ENCODE data around the gene PSIP1.
"Not testable (repeated sequence)": the region's sequence is repeated elsewhere in the genome, so short reads cannot be mapped to it uniquely, and the experiment has no call there.

The PSIP1 gene

DNA sequence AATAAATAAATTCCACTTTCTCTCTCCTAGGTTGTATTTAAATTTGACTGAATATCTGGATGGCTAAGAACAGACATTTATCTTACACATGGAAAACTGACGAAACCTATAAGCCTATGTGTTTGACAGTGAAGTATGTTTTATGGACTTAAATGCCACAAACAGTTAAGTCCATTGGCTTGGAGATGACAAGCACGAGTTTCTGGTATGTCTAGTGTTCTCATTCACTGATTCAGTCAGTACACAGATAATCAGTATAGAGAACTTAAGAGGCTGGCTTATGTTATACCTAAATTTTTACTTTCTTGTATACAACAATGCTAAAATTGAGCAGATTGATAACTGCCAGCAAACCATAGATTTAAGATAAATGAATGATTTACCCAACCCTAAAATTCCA is 49.2 kb downstream of the PSIP1 start:
- H3K4me3 ChIP-seq (ENCODE audit: low read depth, low read length): no peak overlapping the region
- TF ChIP-seq POLR2A (IDR thresholded peaks at IDR 0.05; ENCODE audit: extremely low read depth, insufficient read length) (no peak), MYC (IDR thresholded peaks at IDR 0.05; ENCODE audit: low read depth, low read length) (no peak), CTCF (IDR thresholded peaks at IDR 0.05; ENCODE audit: low read depth, low read length) (no peak), MAX (IDR thresholded peaks at IDR 0.05; ENCODE audit: low read depth, low read length) (no peak)
- no peak for DNase-seq (ENCODE audit: low read depth)

DNA sequence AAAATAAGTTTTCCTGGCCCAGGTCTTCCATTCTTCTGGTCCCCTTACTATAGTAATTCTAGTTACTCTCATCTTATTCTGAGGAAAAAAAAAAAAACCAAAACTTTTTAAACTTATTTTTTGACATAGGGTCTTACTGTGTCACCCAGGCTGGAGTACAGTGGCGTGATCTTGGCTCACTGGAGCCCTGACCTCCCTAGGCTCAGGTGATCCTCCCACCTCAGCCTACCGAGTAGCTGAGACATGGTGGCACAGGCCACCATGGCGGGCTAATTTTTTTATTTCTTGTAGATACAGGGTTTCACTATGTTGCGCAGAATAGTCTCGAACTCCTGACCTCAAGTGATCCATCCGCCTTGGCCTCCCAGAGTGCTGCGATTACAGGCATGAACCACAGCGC is 49.7 kb downstream of the PSIP1 start:
- no peak for DNase-seq (ENCODE audit: low read depth)
- H3K4me3 ChIP-seq (ENCODE audit: low read depth, low read length): no peak overlapping the region
- TF ChIP-seq POLR2A (IDR thresholded peaks at IDR 0.05; ENCODE audit: extremely low read depth, insufficient read length) (no peak), MYC (IDR thresholded peaks at IDR 0.05; ENCODE audit: low read depth, low read length) (no peak), MAX (IDR thresholded peaks at IDR 0.05; ENCODE audit: low read depth, low read length) (no peak), CTCF (IDR thresholded peaks at IDR 0.05; ENCODE audit: low read depth, low read length) (no peak)

GRCh38 chr9:15453956-15454355 is 56.8 kb downstream of the PSIP1 start:
- no peak for DNase-seq (ENCODE audit: low read depth)
- TF ChIP-seq MAX (IDR thresholded peaks at IDR 0.05; ENCODE audit: low read depth, low read length) (no peak), CTCF (IDR thresholded peaks at IDR 0.05; ENCODE audit: low read depth, low read length) (no peak), MYC (IDR thresholded peaks at IDR 0.05; ENCODE audit: low read depth, low read length) (no peak), POLR2A (IDR thresholded peaks at IDR 0.05; ENCODE audit: extremely low read depth, insufficient read length) (no peak)
- no peak overlapping the region for H3K4me3 ChIP-seq (ENCODE audit: low read depth, low read length)

DNA sequence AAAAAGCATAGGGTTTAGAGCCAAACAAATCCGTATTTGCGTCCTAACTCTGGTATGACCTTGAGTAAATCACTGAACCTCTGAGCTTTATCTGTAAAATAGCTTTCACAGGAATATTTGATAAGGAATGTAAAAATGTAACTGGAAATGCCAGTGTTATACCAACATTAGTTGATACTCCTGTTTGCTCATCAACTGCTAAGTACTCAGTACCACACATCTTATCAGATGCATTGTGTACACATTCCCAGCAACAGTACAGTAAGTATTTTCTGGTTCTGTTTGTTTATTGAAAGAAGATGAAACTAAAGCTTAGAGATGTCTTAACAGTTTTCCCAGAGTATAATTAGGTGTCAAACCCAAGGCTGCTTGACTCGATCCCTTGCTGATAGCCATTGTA is 66.6 kb downstream of the PSIP1 start:
- H3K4me3 ChIP-seq (ENCODE audit: low read depth, low read length): no peak overlapping the region
- DNase-seq (ENCODE audit: low read depth): no peak
- TF ChIP-seq MYC (IDR thresholded peaks at IDR 0.05; ENCODE audit: low read depth, low read length) (no peak), CTCF (IDR thresholded peaks at IDR 0.05; ENCODE audit: low read depth, low read length) (no peak), MAX (IDR thresholded peaks at IDR 0.05; ENCODE audit: low read depth, low read length) (no peak), POLR2A (IDR thresholded peaks at IDR 0.05; ENCODE audit: extremely low read depth, insufficient read length) (no peak)

GRCh38 chr9:15442264-15442663 is 68.5 kb downstream of the PSIP1 start:
- not testable (repeated sequence) for DNase-seq (ENCODE audit: low read depth); H3K4me3 ChIP-seq (ENCODE audit: low read depth, low read length)

DNA sequence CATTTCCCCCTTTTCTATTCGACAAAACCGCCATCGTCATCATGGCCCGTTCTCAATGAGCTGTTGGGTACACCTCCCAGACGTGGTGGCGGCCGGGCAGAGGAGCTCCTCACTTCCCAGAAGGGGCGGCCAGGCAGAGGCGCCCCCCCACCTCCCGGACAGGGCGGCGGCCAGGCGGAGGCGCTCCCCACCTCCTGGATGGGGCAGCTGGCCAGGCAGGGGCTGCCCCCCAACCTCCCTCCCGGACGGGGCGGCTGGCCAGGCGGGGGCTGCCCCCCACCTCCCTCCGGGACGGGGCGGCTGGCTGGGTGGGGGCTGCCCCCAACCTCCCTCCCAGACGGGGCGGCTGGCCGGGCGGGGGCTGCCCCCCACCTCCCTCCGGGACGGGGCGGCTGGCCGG is 68.9 kb downstream of the PSIP1 start:
- DNase-seq (ENCODE audit: low read depth); H3K4me3 ChIP-seq (ENCODE audit: low read depth, low read length): not testable (repeated sequence)

DNA sequence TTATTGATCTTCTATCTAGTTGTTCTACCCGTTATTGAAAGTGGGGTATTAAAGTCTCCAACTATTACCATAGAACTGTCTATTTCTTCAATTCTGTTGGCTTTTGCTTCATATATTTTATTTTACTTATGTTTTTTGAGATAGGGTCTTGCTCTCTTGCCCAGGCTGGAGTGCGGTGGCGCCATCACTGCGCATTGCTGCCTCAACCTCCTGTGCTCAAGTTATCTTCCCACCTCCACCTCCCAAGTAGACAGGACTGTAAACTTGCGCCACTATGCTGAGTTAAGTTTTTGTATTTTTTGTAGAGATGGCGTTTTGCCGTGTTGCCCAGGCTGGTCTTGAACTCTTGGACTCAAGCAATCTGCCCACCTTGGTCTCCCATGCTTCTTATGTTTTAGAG is 71.9 kb downstream of the PSIP1 start:
- H3K4me3 ChIP-seq (ENCODE audit: low read depth, low read length): no peak overlapping the region
- no peak for DNase-seq (ENCODE audit: low read depth)
- TF ChIP-seq CTCF (IDR thresholded peaks at IDR 0.05; ENCODE audit: low read depth, low read length) (no peak), POLR2A (IDR thresholded peaks at IDR 0.05; ENCODE audit: extremely low read depth, insufficient read length) (no peak), MAX (IDR thresholded peaks at IDR 0.05; ENCODE audit: low read depth, low read length) (no peak), MYC (IDR thresholded peaks at IDR 0.05; ENCODE audit: low read depth, low read length) (no peak)
